IMR-90 (cell line): ENCODE data around the gene SLC35E3.

Experiments used
- CTCF ChIP-seq: conservative IDR thresholded peaks from 2 replicates; pipeline ENCODE4 v1.5.1; 2012; ENCODE audit warnings: mild to moderate bottlenecking, low read depth, low read length, improper control_type of control experiment
- ELK1 ChIP-seq: fragments of 150-350 bp; IDR thresholded peaks from 2 replicates; pipeline ENCODE4 v1.6.1; 2016; ENCODE audit warnings: low read depth, mild to moderate bottlenecking, low read length, moderate library complexity, borderline replicate concordance
- MAFK ChIP-seq: IDR thresholded peaks from 2 replicates; pipeline ENCODE4 v1.6.1; 2012; ENCODE audit warnings: low read depth, low read length, improper control_type of control experiment
- MAZ ChIP-seq: IDR thresholded peaks from 2 replicates; pipeline ENCODE4 v1.6.1; 2012; ENCODE audit warnings: low read depth, mild to moderate bottlenecking, low read length, improper control_type of control experiment, moderate library complexity, borderline replicate concordance
- MXI1 ChIP-seq: IDR thresholded peaks from 2 replicates; pipeline ENCODE4 v1.6.1; 2012; ENCODE audit warnings: low read depth, mild to moderate bottlenecking, low read length, moderate library complexity, borderline replicate concordance
- POLR2A ChIP-seq: IDR thresholded peaks from 2 replicates; pipeline ENCODE4 v1.6.1; 2012; ENCODE audit warnings: mild to moderate bottlenecking, low read depth, low read length
- RAD21 ChIP-seq: IDR thresholded peaks from 2 replicates; pipeline ENCODE4 v1.6.1; 2012; ENCODE audit warnings: low read length, improper control_type of control experiment
- RFX5 ChIP-seq: IDR thresholded peaks from 2 replicates; pipeline ENCODE4 v1.8.0; 2012; ENCODE audit warnings: low read depth, mild to moderate bottlenecking, low read length, moderate library complexity
- SMC3 ChIP-seq: fragments of 150-350 bp; IDR thresholded peaks from 2 replicates; pipeline ENCODE4 v1.6.1; 2016; ENCODE audit warnings: low read depth, mild to moderate bottlenecking, antibody characterized with exemption, low read length, moderate library complexity
- USF2 ChIP-seq: fragments of 150-350 bp; IDR thresholded peaks from 2 replicates; pipeline ENCODE4 v1.6.1; 2017; ENCODE audit warnings: mild to moderate bottlenecking, antibody characterized with exemption, low read length, low read depth

GRCh38 chr12:68827895-68828671 lies 82.1 kb downstream of the SLC35E3 start:
- no peak for TF ChIP-seq CTCF
- no peak for TF ChIP-seq POLR2A
- no peak for TF ChIP-seq MXI1
- no peak for TF ChIP-seq MAFK
- TF ChIP-seq RAD21, result no peak
- no peak for TF ChIP-seq SMC3
- no peak for TF ChIP-seq RFX5
- no peak for TF ChIP-seq ELK1
- TF ChIP-seq MAZ, result no peak
- no peak for TF ChIP-seq USF2
